GM12891 (cell line): ENCODE results near the gene ENTHD1.

Experiments
- PAX5 ChIP-seq: IDR thresholded peaks from 2 replicates; pipeline ENCODE4 v1.6.1; 2011; ENCODE audit warnings: low read length, moderate library complexity, mild to moderate bottlenecking; ENCODE audit not compliant: insufficient read depth, severe bottlenecking
- POLR2A ChIP-seq: IDR thresholded peaks from 2 replicates; pipeline ENCODE4 v1.6.1; 2011; ENCODE audit warnings: low read depth, low read length, control low read depth
- POLR2AphosphoS5 ChIP-seq: IDR thresholded peaks from 2 replicates; pipeline ENCODE4 v1.6.1; 2011; ENCODE audit warnings: low read depth, low read length, control low read depth
- POU2F2 ChIP-seq: IDR thresholded peaks from 2 replicates; pipeline ENCODE4 v1.6.1; 2011; ENCODE audit warnings: low read depth, mild to moderate bottlenecking, control low read depth, low read length, moderate library complexity
- SPI1 ChIP-seq: IDR thresholded peaks from 2 replicates; pipeline ENCODE4 v1.6.1; 2011; ENCODE audit warnings: low read depth, low read length, control low read depth
- TAF1 ChIP-seq: IDR thresholded peaks from 2 replicates; pipeline ENCODE4 v1.6.1; 2011; ENCODE audit warnings: low read depth, low read length, control low read depth

- TF ChIP-seq POLR2A (no peak), POLR2AphosphoS5 (no peak), POU2F2 (no peak), TAF1 (no peak), PAX5 (no peak), SPI1 (no peak)
Observed at GRCh38 chr22:39894554-39895092, 1.1 kb upstream of the ENTHD1 start.
